AG04449 (cell line): ENCODE results near the gene DCAKD.

ENCODE experiments used
- CTCF ChIA-PET: fragments of 350-600 bp; formaldehyde crosslinking; extraction: SDS; loops from one replicate; lab custom pipeline; 2021; ENCODE audit warnings: antibody characterized with exemption; lab: Yijun Ruan, JAX
- POLR2A ChIA-PET: fragments of 400-600, 350-600 bp; formaldehyde crosslinking; extraction: SDS; loops from one replicate; lab custom pipeline; 2020; ENCODE audit warnings: antibody characterized with exemption, inconsistent platforms; lab: Yijun Ruan, JAX
- DNase-seq: peaks from one replicate; pipeline ENCODE4 v3.0.0-alpha.2; 2010; ENCODE audit warnings: low read depth, low spot score
- H3K4me3 ChIP-seq: 2 replicates; pipeline ENCODE4 v1.5.1; 2011; ENCODE audit warnings: low read depth, mild to moderate bottlenecking, control low read depth, low read length
- TF ChIP-seq, protein P1 (sequence below): IDR thresholded peaks from one replicate; pipeline ENCODE4 v1.5.1; 2011; ENCODE audit warnings: mild to moderate bottlenecking, moderate library complexity, low read length, control low read depth, inconsistent platforms; ENCODE audit not compliant: insufficient read depth; ENCODE audit errors: missing control alignments

Gene DCAKD

DNA sequence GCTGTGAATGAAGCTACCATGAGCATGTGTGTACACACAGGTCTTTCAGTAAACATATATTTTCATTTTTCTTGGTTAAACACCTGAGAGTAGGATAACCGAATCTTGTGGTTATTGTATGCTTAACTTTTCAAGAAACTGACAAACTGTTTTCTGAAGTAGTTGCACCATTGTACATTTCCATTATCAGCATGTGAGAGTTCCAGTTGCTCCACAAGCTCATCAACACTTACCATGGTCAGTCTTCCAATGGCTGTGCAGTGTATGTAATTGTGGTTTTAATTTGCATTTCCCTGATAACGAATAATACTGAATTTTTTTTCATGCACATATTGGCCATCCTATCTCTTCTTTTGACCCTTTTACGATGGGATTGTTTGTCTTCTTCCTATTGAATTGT lies 52.0 kb downstream of the DCAKD start:
- DNase-seq, result no peak
- POLR2A ChIA-PET, result interaction anchor here (0.8 kb wide), 1 partner anchor 50 kb away, joined by 3 read pairs; no protein-coding TSS in a partner anchor

DNA sequence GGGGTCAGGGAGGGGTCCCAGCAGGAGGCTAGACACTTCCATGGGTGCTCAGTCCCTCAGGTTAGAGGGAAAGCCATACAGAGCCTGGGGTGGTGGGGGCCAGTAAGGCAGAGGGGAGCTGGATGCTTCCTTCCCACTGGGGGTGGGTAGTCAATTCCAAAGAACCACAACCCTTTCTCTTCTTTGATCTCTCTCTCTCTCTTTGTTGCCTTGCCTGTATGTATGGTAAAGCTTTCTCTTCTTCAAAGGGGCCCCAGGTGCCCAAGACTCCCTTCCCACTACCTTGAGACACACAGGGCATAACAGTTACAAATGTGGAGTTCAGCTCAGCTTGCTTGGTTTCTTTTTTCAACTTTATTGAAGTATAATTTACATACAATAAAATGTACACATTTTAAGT lies 52.8 kb downstream of the DCAKD start:
- CTCF ChIA-PET, result interaction anchor here (1.5 to 3.1 kb wide), 3 partner anchors 13 to 23 kb away, joined by 5 to 14 read pairs (median 13); no protein-coding TSS in a partner anchor
- no peak overlapping the region for H3K4me3 ChIP-seq
- DNase-seq, result no peak
- TF ChIP-seq, protein P1, sequence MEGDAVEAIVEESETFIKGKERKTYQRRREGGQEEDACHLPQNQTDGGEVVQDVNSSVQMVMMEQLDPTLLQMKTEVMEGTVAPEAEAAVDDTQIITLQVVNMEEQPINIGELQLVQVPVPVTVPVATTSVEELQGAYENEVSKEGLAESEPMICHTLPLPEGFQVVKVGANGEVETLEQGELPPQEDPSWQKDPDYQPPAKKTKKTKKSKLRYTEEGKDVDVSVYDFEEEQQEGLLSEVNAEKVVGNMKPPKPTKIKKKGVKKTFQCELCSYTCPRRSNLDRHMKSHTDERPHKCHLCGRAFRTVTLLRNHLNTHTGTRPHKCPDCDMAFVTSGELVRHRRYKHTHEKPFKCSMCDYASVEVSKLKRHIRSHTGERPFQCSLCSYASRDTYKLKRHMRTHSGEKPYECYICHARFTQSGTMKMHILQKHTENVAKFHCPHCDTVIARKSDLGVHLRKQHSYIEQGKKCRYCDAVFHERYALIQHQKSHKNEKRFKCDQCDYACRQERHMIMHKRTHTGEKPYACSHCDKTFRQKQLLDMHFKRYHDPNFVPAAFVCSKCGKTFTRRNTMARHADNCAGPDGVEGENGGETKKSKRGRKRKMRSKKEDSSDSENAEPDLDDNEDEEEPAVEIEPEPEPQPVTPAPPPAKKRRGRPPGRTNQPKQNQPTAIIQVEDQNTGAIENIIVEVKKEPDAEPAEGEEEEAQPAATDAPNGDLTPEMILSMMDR, result no peak
- POLR2A ChIA-PET, result interaction anchor here (1.3 kb wide), 1 partner anchor 22 kb away, joined by 3 read pairs; no protein-coding TSS in a partner anchor

More for the DNA sequence above, 52.0 kb downstream of the DCAKD start:
- CTCF ChIA-PET, result interaction anchor here (1.5 to 3.1 kb wide), 3 partner anchors 12 to 22 kb away, joined by 5 to 14 read pairs (median 13); no protein-coding TSS in a partner anchor
- TF ChIP-seq, protein P1, result no peak
- H3K4me3 ChIP-seq, result no peak overlapping the region

DNA sequence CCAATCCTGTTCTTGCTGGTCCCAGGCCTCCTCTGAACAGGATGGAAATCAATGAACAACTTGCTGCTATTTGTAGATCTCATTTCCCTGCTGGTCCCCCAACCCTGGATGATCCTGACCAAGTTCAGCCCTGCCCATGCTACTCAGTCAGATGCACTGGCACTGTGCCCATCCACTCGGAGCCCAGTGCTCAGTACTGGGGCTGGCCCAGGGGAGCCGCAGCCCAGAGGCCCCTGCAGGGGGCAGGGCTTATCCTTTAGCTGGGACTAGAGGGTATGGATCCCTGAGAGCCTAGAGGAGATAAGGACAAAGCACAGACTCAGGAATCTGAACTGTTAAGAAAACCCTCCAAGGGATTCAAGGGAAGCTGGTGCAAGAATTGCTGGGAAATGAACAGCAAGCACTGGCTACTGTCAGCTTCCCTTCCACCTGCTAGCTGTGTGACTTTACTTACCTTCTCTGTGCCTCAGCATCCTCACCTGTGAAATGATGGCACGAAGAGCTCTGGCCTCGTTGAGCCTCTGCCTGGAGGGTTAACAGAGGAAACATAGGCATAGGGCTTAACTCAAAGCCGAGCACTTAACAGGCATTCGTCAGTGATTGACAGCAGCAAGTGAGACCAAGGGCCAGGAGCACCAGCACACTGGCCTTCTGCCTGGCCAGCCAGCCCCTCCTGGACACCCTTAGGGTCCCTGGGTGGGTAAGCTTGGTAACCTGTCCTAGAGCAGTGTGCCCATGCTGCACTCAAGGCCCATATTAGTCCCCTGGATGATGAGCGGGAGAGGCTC lies 53.5 kb downstream of the DCAKD start:
- CTCF ChIA-PET, result interaction anchor here (0.7 to 3.1 kb wide), 4 partner anchors 18 to 222 kb away, joined by 3 to 14 read pairs (median 8); no protein-coding TSS in a partner anchor
- POLR2A ChIA-PET, result interaction anchor here (1.3 kb wide), 1 partner anchor 22 kb away, joined by 3 read pairs; no protein-coding TSS in a partner anchor
- no peak for DNase-seq

DNA sequence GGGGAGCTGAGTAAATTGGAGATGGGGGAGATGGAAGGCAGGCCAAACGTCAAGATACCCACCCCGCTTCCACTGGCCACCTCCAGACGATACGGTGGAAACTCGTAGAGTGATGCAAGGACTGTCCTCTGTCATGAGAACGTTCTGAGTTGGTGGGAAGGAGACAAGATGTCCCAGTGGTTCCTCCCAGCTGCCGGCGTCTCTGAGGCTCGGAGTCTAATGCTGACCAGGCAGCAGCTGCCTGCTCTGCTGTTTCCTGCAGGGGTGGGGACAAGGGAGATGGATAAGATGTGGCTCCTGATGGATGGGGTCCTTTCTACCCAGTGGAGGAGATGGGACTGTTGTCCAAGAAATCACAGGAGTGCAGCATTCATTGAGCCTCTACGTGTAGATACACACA lies 55.1 kb downstream of the DCAKD start:
- POLR2A ChIA-PET, result no interaction called here

More for the DNA sequence above, 53.5 kb downstream of the DCAKD start:
- TF ChIP-seq, protein P1, result no peak
- no peak overlapping the region for H3K4me3 ChIP-seq

DNA sequence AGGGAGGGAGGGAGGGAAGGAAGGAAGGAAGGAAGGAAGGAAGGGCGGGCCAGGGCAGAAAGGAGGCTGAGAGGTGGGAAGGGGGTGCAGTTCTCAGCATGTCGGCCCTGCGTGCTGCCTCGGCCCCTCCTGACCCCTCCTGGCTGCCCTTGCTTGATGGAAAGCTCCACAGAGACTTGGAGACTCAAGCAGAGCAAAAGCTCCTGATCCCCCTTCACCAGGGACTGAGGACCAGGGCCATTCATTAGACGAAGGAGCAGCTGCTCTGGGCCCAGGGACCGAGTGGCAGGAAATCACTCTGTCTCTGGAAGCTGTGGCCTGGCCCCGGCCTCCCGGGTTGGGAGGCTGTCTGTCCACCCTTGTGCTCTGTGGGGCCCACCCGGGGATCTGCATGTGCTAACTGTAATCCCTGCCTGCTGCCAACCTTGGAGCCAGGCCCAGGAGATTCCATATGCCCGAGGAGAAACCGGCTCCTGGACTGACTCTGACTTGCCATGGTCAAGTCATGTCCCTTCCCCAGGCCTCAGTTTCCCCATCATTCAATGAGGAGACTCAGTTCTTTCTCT lies 55.9 kb downstream of the DCAKD start:
- TF ChIP-seq, protein P1, result no peak
- CTCF ChIA-PET, result interaction anchor here (0.7 to 2.7 kb wide), 4 partner anchors 22 to 75 kb away, joined by 3 to 6 read pairs (median 3); no protein-coding TSS in a partner anchor
- POLR2A ChIA-PET, result no interaction called here
- H3K4me3 ChIP-seq, result no peak overlapping the region
- DNase-seq, result no peak

More for the DNA sequence above, 55.1 kb downstream of the DCAKD start:
- CTCF ChIA-PET, result interaction anchor here (0.7 to 1.2 kb wide), 3 partner anchors 21 to 76 kb away, joined by 3 read pairs; no protein-coding TSS in a partner anchor
- TF ChIP-seq, protein P1, result no peak
- no peak overlapping the region for H3K4me3 ChIP-seq
- DNase-seq, result no peak
